Measurements from ENCODE around the gene RIN2. TPM values are rescaled to one million over a fixed set of nuclear protein-coding genes. Genes with fewer than 3 reads are reported as not detected.
A peak's percentile ranks its signal among the peaks of the same experiment; 100 is the strongest.

The RIN2 gene, protein sequence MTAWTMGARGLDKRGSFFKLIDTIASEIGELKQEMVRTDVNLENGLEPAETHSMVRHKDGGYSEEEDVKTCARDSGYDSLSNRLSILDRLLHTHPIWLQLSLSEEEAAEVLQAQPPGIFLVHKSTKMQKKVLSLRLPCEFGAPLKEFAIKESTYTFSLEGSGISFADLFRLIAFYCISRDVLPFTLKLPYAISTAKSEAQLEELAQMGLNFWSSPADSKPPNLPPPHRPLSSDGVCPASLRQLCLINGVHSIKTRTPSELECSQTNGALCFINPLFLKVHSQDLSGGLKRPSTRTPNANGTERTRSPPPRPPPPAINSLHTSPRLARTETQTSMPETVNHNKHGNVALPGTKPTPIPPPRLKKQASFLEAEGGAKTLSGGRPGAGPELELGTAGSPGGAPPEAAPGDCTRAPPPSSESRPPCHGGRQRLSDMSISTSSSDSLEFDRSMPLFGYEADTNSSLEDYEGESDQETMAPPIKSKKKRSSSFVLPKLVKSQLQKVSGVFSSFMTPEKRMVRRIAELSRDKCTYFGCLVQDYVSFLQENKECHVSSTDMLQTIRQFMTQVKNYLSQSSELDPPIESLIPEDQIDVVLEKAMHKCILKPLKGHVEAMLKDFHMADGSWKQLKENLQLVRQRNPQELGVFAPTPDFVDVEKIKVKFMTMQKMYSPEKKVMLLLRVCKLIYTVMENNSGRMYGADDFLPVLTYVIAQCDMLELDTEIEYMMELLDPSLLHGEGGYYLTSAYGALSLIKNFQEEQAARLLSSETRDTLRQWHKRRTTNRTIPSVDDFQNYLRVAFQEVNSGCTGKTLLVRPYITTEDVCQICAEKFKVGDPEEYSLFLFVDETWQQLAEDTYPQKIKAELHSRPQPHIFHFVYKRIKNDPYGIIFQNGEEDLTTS
- 33.8 and 42.4 TPM in 2 replicates for total RNA-seq
- polyA plus RNA-seq: 18.4 and 19.9 TPM in 2 replicates

DNA sequence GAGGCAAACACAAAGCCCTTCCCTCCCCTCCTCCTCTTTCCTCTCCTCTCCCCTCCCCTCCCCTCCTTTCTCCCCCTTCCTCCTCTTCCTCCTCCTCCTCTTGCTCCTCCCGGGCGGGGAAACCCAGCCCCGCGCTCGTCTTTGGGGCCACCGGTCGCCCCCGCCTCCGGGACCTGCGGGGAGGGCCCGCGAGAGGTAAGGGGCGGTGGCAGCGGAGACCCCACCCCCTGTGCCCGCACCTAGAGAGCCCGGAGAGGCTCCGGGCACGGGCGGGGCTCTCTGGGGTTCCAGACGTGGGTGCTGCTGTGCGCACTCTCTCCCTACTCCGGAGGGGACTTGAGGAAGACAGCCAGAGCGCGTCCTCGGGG is at the start of gene RIN2:
TSS of gene RIN2 (plus strand) at position 126 of the 368 bp plus-strand sequence. CDS start 131,344 bp downstream, outside the sequence.
- Histone ChIP-seq H3K4me3 (peak within 1 kb of the TSS; percentile 75), H3K36me3 (no peaks in the 10 kb centered on the region), H3K9me3 (ENCODE audit: low read depth) (no peaks in the 10 kb centered on the region), H3K27me3 (no peaks in the 10 kb centered on the region), H3K4me1 (ENCODE audit: low read depth) (peaks cover 40% of the 10 kb centered on the region), H3K27ac (peak within 1 kb of the TSS; percentile 95)
- TF ChIP-seq, protein P1, sequence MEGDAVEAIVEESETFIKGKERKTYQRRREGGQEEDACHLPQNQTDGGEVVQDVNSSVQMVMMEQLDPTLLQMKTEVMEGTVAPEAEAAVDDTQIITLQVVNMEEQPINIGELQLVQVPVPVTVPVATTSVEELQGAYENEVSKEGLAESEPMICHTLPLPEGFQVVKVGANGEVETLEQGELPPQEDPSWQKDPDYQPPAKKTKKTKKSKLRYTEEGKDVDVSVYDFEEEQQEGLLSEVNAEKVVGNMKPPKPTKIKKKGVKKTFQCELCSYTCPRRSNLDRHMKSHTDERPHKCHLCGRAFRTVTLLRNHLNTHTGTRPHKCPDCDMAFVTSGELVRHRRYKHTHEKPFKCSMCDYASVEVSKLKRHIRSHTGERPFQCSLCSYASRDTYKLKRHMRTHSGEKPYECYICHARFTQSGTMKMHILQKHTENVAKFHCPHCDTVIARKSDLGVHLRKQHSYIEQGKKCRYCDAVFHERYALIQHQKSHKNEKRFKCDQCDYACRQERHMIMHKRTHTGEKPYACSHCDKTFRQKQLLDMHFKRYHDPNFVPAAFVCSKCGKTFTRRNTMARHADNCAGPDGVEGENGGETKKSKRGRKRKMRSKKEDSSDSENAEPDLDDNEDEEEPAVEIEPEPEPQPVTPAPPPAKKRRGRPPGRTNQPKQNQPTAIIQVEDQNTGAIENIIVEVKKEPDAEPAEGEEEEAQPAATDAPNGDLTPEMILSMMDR (IDR thresholded peaks at IDR 0.05; ENCODE audit: low read depth, low read length): no peak
- no peak for DNase-seq (ENCODE audit: low read depth in 1 of 2, low spot score in 1 of 2)

DNA sequence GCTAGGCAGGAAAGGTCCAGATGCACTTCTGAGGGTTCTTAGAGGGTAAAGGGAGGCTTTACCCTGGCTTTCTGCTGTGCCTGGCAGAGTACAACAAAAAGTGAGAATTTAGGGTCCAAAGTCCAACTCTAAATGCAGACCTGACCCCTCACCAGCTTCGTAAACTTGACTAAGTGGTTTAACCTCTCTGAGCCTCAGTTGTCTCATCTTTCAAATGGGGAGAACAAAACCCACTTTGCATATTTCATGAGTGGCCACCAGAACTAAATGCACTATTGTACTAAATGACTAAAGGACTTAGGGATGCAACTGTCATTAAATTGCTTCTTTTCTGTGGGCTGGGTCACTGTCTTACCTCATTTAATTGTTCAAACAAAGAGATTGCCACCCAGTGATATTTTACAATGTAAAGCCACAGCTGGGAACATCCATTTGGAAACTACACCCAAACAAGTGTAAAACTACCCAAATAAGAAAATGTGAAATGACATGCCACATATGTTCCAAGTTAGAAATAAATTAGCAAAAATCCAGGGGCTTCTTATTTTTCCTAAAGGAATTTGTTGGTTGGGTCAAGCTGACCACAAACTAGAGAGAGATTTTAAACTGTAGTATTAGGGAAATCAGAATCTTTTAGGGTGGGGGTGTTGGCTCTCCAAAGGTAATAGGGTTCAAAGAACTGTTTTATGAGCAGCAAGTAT is 48.3 kb upstream of the RIN2 start:
- no peak overlapping the region for H3K4me3 ChIP-seq
- no peak for DNase-seq (ENCODE audit: low read depth in 1 of 2, low spot score in 1 of 2)
- H3K27ac ChIP-seq: no peak overlapping the region
- no peaks in the 10 kb centered on the region for H3K36me3 ChIP-seq
- peaks cover 38% of the 10 kb centered on the region for H3K27me3 ChIP-seq
- TF ChIP-seq, protein P1 (IDR thresholded peaks at IDR 0.05; ENCODE audit: low read depth, low read length): no peak
- peaks cover 29% of the 10 kb centered on the region for H3K4me1 ChIP-seq (ENCODE audit: low read depth)
- no peaks in the 10 kb centered on the region for H3K9me3 ChIP-seq (ENCODE audit: low read depth)

DNA sequence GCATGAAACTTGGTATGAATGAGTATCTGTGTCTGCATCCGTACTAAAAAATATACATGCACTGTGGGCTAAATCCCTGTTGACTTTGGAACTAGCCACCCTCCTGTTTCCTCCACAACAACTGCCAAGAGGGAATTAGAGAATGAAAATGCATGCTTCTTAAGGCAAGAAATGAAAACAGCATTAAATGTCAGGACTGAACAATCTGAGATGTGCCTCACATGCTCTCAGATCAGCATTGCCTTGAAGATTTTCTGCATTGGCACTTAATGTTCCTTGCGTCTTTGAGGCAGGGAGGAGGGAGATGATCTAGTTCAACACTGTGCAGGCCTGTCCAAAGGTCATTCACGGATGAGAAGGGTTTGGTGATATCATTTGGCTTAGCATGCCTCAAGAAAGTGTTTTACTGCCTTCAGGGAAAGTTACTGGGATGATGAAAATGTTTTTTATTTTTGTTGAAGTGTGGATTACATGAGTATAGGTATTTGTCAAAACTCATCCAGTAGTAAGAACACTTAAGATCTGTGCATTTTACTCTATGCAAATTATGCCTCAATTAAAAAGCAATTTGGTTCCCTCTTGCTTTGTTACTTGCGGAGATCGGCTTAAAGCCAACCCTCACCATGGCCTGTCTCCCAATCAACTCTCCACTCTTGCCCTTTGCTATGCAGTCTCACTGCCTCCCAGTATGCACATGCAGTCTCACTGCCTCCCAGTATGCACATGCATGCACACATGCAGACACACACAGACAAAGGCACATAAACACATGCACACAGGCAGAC is 47.5 kb upstream of the RIN2 start:
- Histone ChIP-seq H3K9me3 (ENCODE audit: low read depth) (no peaks in the 10 kb centered on the region), H3K27me3 (peaks cover 33% of the 10 kb centered on the region), H3K4me1 (ENCODE audit: low read depth) (peaks cover 36% of the 10 kb centered on the region), H3K36me3 (no peaks in the 10 kb centered on the region), H3K4me3 (no peak overlapping the region), H3K27ac (no peak overlapping the region)
- DNase-seq (ENCODE audit: low read depth in 1 of 2, low spot score in 1 of 2): peak in 1 of 2 donors; percentile 6
- TF ChIP-seq, protein P1 (IDR thresholded peaks at IDR 0.05; ENCODE audit: low read depth, low read length): no peak

DNA sequence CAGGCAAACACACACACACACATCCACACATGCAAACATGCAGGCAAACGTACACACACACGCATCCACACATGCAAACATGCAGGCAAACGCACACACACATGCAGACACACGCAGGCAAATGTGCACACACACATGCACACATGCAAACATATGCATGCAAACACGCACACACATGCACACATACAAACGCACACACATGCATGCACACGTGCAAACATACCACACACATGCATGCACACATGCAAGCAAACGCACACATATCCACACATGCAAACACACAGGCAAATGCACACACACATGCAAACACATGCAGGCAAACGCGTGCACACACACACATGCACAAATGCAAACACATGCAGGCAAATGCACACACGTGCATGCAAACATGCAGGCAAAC is 46.9 kb upstream of the RIN2 start:
- H3K27me3 ChIP-seq: peaks cover 27% of the 10 kb centered on the region
- H3K4me3 ChIP-seq: no peak overlapping the region
- H3K4me1 ChIP-seq (ENCODE audit: low read depth): peaks cover 38% of the 10 kb centered on the region
- no peaks in the 10 kb centered on the region for H3K9me3 ChIP-seq (ENCODE audit: low read depth)
- no peak for DNase-seq (ENCODE audit: low read depth in 1 of 2, low spot score in 1 of 2)
- H3K27ac ChIP-seq: no peak overlapping the region
- H3K36me3 ChIP-seq: no peaks in the 10 kb centered on the region
- TF ChIP-seq, protein P1 (IDR thresholded peaks at IDR 0.05; ENCODE audit: low read depth, low read length): no peak
